ENCODE measurements around the gene FAM118B.

The FAM118B gene

GRCh38 chr11:126217491-126217890 lies 5.9 kb downstream of the FAM118B start:
- ATAC-seq: no peak
- TF ChIP-seq ZFP30 (CRISPR knock-in tag; IDR thresholded peaks at IDR 0.05): no peak
- no peak for TF ChIP-seq POU6F1 (CRISPR knock-in tag; IDR thresholded peaks at IDR 0.05; ENCODE audit: borderline replicate concordance, low read depth)
- TF ChIP-seq PPARA (CRISPR knock-in tag; IDR thresholded peaks at IDR 0.05; ENCODE audit: borderline replicate concordance): no peak
- TF ChIP-seq RARB (CRISPR knock-in tag; IDR thresholded peaks at IDR 0.05): no peak
- TF ChIP-seq OSR1 (CRISPR knock-in tag; IDR thresholded peaks at IDR 0.05): no peak
- TF ChIP-seq ESRRG (CRISPR knock-in tag; IDR thresholded peaks at IDR 0.05): no peak
- TF ChIP-seq PATZ1 (CRISPR knock-in tag; IDR thresholded peaks at IDR 0.05; ENCODE audit: borderline replicate concordance): no peak
- TF ChIP-seq BACH2 (CRISPR knock-in tag; IDR thresholded peaks at IDR 0.05; ENCODE audit: borderline replicate concordance): no peak
- no peak for TF ChIP-seq TSHZ2 (CRISPR knock-in tag; IDR thresholded peaks at IDR 0.05)
- no peak for TF ChIP-seq TOX (CRISPR knock-in tag; IDR thresholded peaks at IDR 0.05; ENCODE audit: borderline replicate concordance)
- no peak for TF ChIP-seq ZNF565 (CRISPR knock-in tag; conservative IDR thresholded peaks at IDR 0.05; ENCODE audit: low read depth)
- TF ChIP-seq ZNF70 (CRISPR knock-in tag; IDR thresholded peaks at IDR 0.05): no peak
- TF ChIP-seq ZNF8 (CRISPR knock-in tag; IDR thresholded peaks at IDR 0.05): no peak
- TF ChIP-seq CREB5 (CRISPR knock-in tag; IDR thresholded peaks at IDR 0.05; ENCODE audit: low read depth): no peak
- TF ChIP-seq GLIS3 (CRISPR knock-in tag; IDR thresholded peaks at IDR 0.05): no peak
- TF ChIP-seq ARNTL (CRISPR knock-in tag; IDR thresholded peaks at IDR 0.05; ENCODE audit: borderline replicate concordance, low read depth): no peak

GRCh38 chr11:126219547-126219946 lies 8.0 kb downstream of the FAM118B start:
- ATAC-seq: no peak
- TF ChIP-seq ZNF70 (CRISPR knock-in tag; IDR thresholded peaks at IDR 0.05) (no peak), SNAI2 (CRISPR knock-in tag; IDR thresholded peaks at IDR 0.05) (no peak), GLIS3 (CRISPR knock-in tag; IDR thresholded peaks at IDR 0.05) (no peak), POU6F1 (CRISPR knock-in tag; IDR thresholded peaks at IDR 0.05; ENCODE audit: borderline replicate concordance, low read depth) (no peak), RARB (CRISPR knock-in tag; IDR thresholded peaks at IDR 0.05) (no peak), ISL1 (CRISPR knock-in tag; IDR thresholded peaks at IDR 0.05) (no peak), PATZ1 (CRISPR knock-in tag; IDR thresholded peaks at IDR 0.05; ENCODE audit: borderline replicate concordance) (no peak), CREB5 (CRISPR knock-in tag; IDR thresholded peaks at IDR 0.05; ENCODE audit: low read depth) (no peak), ARNTL (CRISPR knock-in tag; IDR thresholded peaks at IDR 0.05; ENCODE audit: borderline replicate concordance, low read depth) (no peak), ZFP30 (CRISPR knock-in tag; IDR thresholded peaks at IDR 0.05) (no peak), TOX (CRISPR knock-in tag; IDR thresholded peaks at IDR 0.05; ENCODE audit: borderline replicate concordance) (no peak), TCF4 (CRISPR knock-in tag; IDR thresholded peaks at IDR 0.05; ENCODE audit: borderline replicate concordance) (no peak), CSRNP3 (CRISPR knock-in tag; IDR thresholded peaks at IDR 0.05) (no peak), CSDC2 (CRISPR knock-in tag; IDR thresholded peaks at IDR 0.05) (no peak)
